ENCODE results near the gene CCDC141.

Gene CCDC141

GRCh38 chr2:178811901-178812300 is 238.0 kb downstream of the CCDC141 start:
- TF ChIP-seq, protein P1, sequence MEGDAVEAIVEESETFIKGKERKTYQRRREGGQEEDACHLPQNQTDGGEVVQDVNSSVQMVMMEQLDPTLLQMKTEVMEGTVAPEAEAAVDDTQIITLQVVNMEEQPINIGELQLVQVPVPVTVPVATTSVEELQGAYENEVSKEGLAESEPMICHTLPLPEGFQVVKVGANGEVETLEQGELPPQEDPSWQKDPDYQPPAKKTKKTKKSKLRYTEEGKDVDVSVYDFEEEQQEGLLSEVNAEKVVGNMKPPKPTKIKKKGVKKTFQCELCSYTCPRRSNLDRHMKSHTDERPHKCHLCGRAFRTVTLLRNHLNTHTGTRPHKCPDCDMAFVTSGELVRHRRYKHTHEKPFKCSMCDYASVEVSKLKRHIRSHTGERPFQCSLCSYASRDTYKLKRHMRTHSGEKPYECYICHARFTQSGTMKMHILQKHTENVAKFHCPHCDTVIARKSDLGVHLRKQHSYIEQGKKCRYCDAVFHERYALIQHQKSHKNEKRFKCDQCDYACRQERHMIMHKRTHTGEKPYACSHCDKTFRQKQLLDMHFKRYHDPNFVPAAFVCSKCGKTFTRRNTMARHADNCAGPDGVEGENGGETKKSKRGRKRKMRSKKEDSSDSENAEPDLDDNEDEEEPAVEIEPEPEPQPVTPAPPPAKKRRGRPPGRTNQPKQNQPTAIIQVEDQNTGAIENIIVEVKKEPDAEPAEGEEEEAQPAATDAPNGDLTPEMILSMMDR (IDR thresholded peaks at IDR 0.05; ENCODE audit: low read depth, low read length), result no peak
- no peak for DNase-seq (ENCODE audit: extremely low read depth, low read depth)

DNA sequence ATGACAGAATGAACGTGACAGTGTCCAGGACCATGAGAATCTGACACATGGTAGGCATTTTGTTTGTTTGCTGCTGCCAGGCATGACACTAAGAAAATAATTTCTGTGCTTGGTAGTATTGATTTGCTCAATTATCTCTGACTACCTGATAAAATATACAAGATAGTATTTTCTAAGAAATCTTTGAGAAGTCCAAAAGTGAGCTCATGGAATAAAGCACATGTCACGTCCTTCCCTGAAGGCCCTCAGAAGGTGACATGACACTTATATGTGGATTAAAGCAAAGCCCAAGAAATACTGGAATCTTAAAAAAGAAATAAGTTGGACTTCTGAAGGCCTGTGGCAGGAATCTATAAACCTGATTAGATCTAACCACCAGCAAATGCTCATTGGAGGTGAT is 238.9 kb downstream of the CCDC141 start:
- no peak for DNase-seq (ENCODE audit: extremely low read depth, low read depth)
- TF ChIP-seq, protein P1 (IDR thresholded peaks at IDR 0.05; ENCODE audit: low read depth, low read length), result no peak

- TF ChIP-seq, protein P1 (IDR thresholded peaks at IDR 0.05; ENCODE audit: low read depth, low read length), result no peak
These were observed 239.5 kb downstream of the CCDC141 start for GRCh38 chr2:178810422-178810821.

GRCh38 chr2:178807227-178808008 is 242.5 kb downstream of the CCDC141 start, which contains the start of gene TTN:
TSS of gene TTN (minus strand) at chr2:178807423. CDS start at chr2:178804642, 2,781 bp downstream.
- TF ChIP-seq, protein P1 (IDR thresholded peaks at IDR 0.05; ENCODE audit: low read depth, low read length), result no peak
- no peak for DNase-seq (ENCODE audit: extremely low read depth, low read depth)

More at GRCh38 chr2:178810422-178810821, 239.5 kb downstream of the CCDC141 start:
- DNase-seq (ENCODE audit: extremely low read depth, low read depth), result no peak

- no peak for DNase-seq (ENCODE audit: extremely low read depth, low read depth)
- TF ChIP-seq, protein P1 (IDR thresholded peaks at IDR 0.05; ENCODE audit: low read depth, low read length), result no peak
These were observed 243.4 kb downstream of the CCDC141 start for GRCh38 chr2:178806543-178806942.

- TF ChIP-seq, protein P1 (IDR thresholded peaks at IDR 0.05; ENCODE audit: low read depth, low read length), result no peak
- no peak for DNase-seq (ENCODE audit: extremely low read depth, low read depth)
These were observed 244.5 kb downstream of the CCDC141 start for GRCh38 chr2:178805457-178805856.

- TF ChIP-seq, protein P1 (IDR thresholded peaks at IDR 0.05; ENCODE audit: low read depth, low read length), result peak; percentile 25
- DNase-seq (ENCODE audit: extremely low read depth, low read depth), result no peak
These were observed 245.1 kb downstream of the CCDC141 start for GRCh38 chr2:178804791-178805190.

All from AG09319 (cell line).